GM18858 (cell line): Measurements from ENCODE around the gene SLC25A48.

ENCODE experiments used
- ATAC-seq: cut with Tn5 transposase; IDR thresholded peaks from one replicate; pipeline ENCODE4 v1.9.1; 2021; ENCODE audit not compliant: unreplicated experiment

SLC25A48 gene

GRCh38 chr5:135916638-135917263 lies 82.3 kb downstream of the SLC25A48 start:
- no peak for ATAC-seq

DNA sequence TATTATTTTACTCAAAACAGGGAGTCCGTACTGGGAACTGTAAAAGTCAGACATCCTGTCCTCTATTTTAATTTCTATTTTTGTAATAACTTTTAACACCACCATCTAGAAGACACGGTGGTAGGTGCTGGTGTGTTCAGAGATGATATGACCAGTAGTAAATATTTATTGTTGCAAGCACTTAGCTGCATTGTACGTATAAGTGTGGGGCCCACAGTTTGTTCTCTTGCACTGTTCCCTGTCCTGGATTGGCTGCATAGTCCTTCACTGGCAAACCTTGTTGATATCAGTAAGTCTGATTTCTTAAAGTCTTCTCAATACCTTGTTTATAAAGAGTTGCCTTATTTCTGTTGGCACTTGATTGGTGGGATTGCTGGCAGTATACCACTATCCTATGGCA lies 85.7 kb downstream of the SLC25A48 start:
- no peak for ATAC-seq

- ATAC-seq, result no peak
Observed at GRCh38 chr5:135921388-135921787, 86.9 kb downstream of the SLC25A48 start.

GRCh38 chr5:135930029-135930948 lies 95.8 kb downstream of the SLC25A48 start:
- no peak for ATAC-seq

- no peak for ATAC-seq
Observed at GRCh38 chr5:135930949-135931295, 96.5 kb downstream of the SLC25A48 start.

GRCh38 chr5:135934939-135935338 lies 100.5 kb downstream of the SLC25A48 start:
- no peak for ATAC-seq

GRCh38 chr5:135937245-135937911 lies 102.9 kb downstream of the SLC25A48 start:
- ATAC-seq, result no peak
